HEK293 (cell line): Measurements from ENCODE around the gene RASSF5.

Experiments
- CTCF ChIA-PET: fragments of 350-600 bp; formaldehyde crosslinking; extraction: SDS; loops from one replicate; lab custom pipeline; 2021; ENCODE audit warnings: antibody characterized with exemption; lab: Yijun Ruan, JAX
- POLR2A ChIA-PET: fragments of 300-600 bp; formaldehyde crosslinking; extraction: SDS; loops from one replicate; lab custom pipeline; 2020; ENCODE audit warnings: antibody characterized with exemption, inconsistent platforms; lab: Yijun Ruan, JAX
- H3K27ac ChIP-seq: fragments of 200-500 bp; sonication (Bioruptor generic); 2 replicates; pipeline ENCODE4 v1.5.1; 2014; ENCODE audit warnings: low read depth, low read length, control low read depth, inconsistent platforms; ENCODE audit errors: extremely low read depth
- H3K36me3 ChIP-seq, 2 experiments: fragments of 200-500 bp in 1 of 2; sonication (Bioruptor generic) in 1 of 2; 1 replicate in 1 of 2; 2 replicates in 1 of 2; pipeline ENCODE4 v1.5.1; 2014 to 2017; ENCODE audit warnings: inconsistent platforms in 2 of 2, low read length in 2 of 2; ENCODE audit not compliant: control insufficient read depth in 2 of 2, insufficient read depth in 1 of 2
- H3K4me1 ChIP-seq: fragments of 200-500 bp; sonication (Bioruptor generic); 2 replicates; pipeline ENCODE4 v1.5.1; 2014; ENCODE audit warnings: mild to moderate bottlenecking, low read length, inconsistent platforms; ENCODE audit not compliant: control insufficient read depth, insufficient read depth
- H3K4me3 ChIP-seq: 2 replicates; pipeline ENCODE4 v1.5.1; 2011; ENCODE audit warnings: low read depth, mild to moderate bottlenecking, control low read depth, low read length, moderate library complexity
- H3K9me3 ChIP-seq: fragments of 200-500 bp; sonication (Bioruptor generic); 2 replicates; pipeline ENCODE4 v1.5.1; 2014; ENCODE audit warnings: low read depth, low read length, inconsistent platforms; ENCODE audit not compliant: control insufficient read depth, insufficient read depth
- CTCF ChIP-seq: fragments of 450-650 bp; formaldehyde crosslinking; IDR thresholded peaks from 2 replicates; pipeline ENCODE4 v1.5.1; 2016; ENCODE audit warnings: missing biosample characterization, missing genetic modification characterization
- KLF7 ChIP-seq: fragments of 450-650 bp; formaldehyde crosslinking; IDR thresholded peaks from 2 replicates; pipeline ENCODE4 v1.5.1; 2016; ENCODE audit warnings: missing biosample characterization, missing genetic modification characterization, borderline replicate concordance
- PRDM6 ChIP-seq: fragments of 450-650 bp; formaldehyde crosslinking; IDR thresholded peaks from 2 replicates; pipeline ENCODE4 v1.5.1; 2017; ENCODE audit warnings: missing biosample characterization, missing genetic modification characterization
- SCRT1 ChIP-seq: fragments of 450-650 bp; formaldehyde crosslinking; IDR thresholded peaks from 2 replicates; pipeline ENCODE4 v1.5.1; 2016; ENCODE audit warnings: missing biosample characterization, missing genetic modification characterization, borderline replicate concordance
- SCRT2 ChIP-seq: fragments of 450-650 bp; formaldehyde crosslinking; IDR thresholded peaks from 2 replicates; pipeline ENCODE4 v1.5.1; 2016; ENCODE audit warnings: missing biosample characterization, missing genetic modification characterization
- SETDB1 ChIP-seq: IDR thresholded peaks from one replicate; pipeline ENCODE4 v1.6.1; 2017; ENCODE audit warnings: mild to moderate bottlenecking, low read length, moderate library complexity, mixed read lengths; ENCODE audit not compliant: insufficient read length
- TRIM28 ChIP-seq: IDR thresholded peaks from 2 replicates; pipeline ENCODE4 v1.6.1; 2011; ENCODE audit warnings: low read length, control low read depth, borderline replicate concordance
- ZBTB48 ChIP-seq: fragments of 450-650 bp; formaldehyde crosslinking; IDR thresholded peaks from 2 replicates; pipeline ENCODE4 v1.5.1; 2016; ENCODE audit warnings: missing biosample characterization, missing genetic modification characterization
- ZBTB7A ChIP-seq: fragments of 450-650 bp; formaldehyde crosslinking; IDR thresholded peaks from 2 replicates; pipeline ENCODE4 v1.5.1; 2016; ENCODE audit warnings: low read depth, missing biosample characterization, missing genetic modification characterization
- ZEB2 ChIP-seq: fragments of 450-650 bp; formaldehyde crosslinking; IDR thresholded peaks from 2 replicates; pipeline ENCODE4 v1.5.1; 2016; ENCODE audit warnings: missing biosample characterization, missing genetic modification characterization
- ZIC2 ChIP-seq: fragments of 450-650 bp; formaldehyde crosslinking; IDR thresholded peaks from 2 replicates; pipeline ENCODE4 v1.5.1; 2016; ENCODE audit warnings: missing biosample characterization, missing genetic modification characterization
- ZNF133 ChIP-seq: fragments of 450-650 bp; formaldehyde crosslinking; IDR thresholded peaks from 2 replicates; pipeline ENCODE4 v1.5.1; 2016; ENCODE audit warnings: missing biosample characterization, missing genetic modification characterization
- ZNF146 ChIP-seq: fragments of 450-650 bp; formaldehyde crosslinking; IDR thresholded peaks from 2 replicates; pipeline ENCODE4 v1.5.1; 2016; ENCODE audit warnings: missing biosample characterization, missing genetic modification characterization
- ZNF266 ChIP-seq: fragments of 450-650 bp; formaldehyde crosslinking; IDR thresholded peaks from 2 replicates; pipeline ENCODE4 v1.5.1; 2016; ENCODE audit warnings: missing biosample characterization, missing genetic modification characterization, low read depth
- ZNF423 ChIP-seq: fragments of 450-650 bp; formaldehyde crosslinking; IDR thresholded peaks from 2 replicates; pipeline ENCODE4 v1.5.1; 2016; ENCODE audit warnings: missing biosample characterization, missing genetic modification characterization
- ZNF548 ChIP-seq: fragments of 450-650 bp; formaldehyde crosslinking; IDR thresholded peaks from 2 replicates; pipeline ENCODE4 v1.5.1; 2016; ENCODE audit warnings: missing biosample characterization, missing genetic modification characterization
- ZNF623 ChIP-seq: fragments of 450-650 bp; formaldehyde crosslinking; IDR thresholded peaks from 2 replicates; pipeline ENCODE4 v1.5.1; 2016; ENCODE audit warnings: missing biosample characterization, missing genetic modification characterization
- ZNF654 ChIP-seq: fragments of 450-650 bp; formaldehyde crosslinking; IDR thresholded peaks from 2 replicates; pipeline ENCODE4 v1.5.1; 2016; ENCODE audit warnings: low read depth, missing biosample characterization, missing genetic modification characterization
- TF ChIP-seq, protein P1 (sequence below): fragments of 450-650 bp; formaldehyde crosslinking; IDR thresholded peaks from 2 replicates; pipeline ENCODE4 v1.5.1; 2016; ENCODE audit warnings: missing biosample characterization, missing genetic modification characterization, low read depth
- TF ChIP-seq, protein P2 (sequence below): fragments of 450-650 bp; formaldehyde crosslinking; IDR thresholded peaks from 2 replicates; pipeline ENCODE4 v1.5.1; 2017; ENCODE audit warnings: missing biosample characterization, missing genetic modification characterization
- TF ChIP-seq, protein P3 (sequence below): fragments of 450-650 bp; formaldehyde crosslinking; conservative IDR thresholded peaks from 2 replicates; pipeline ENCODE4 v1.5.1; 2016; ENCODE audit warnings: low read depth, missing biosample characterization, missing genetic modification characterization

Gene RASSF5

GRCh38 chr1:206541236-206541833 is 34.0 kb downstream of the RASSF5 start:
- no peak overlapping the region for H3K27ac ChIP-seq
- no peak for TF ChIP-seq SETDB1
- TF ChIP-seq KLF7: no peak
- TF ChIP-seq ZNF146 (tag by site-specific recombination): no peak
- no peak for TF ChIP-seq ZNF266 (tag by site-specific recombination)
- TF ChIP-seq ZBTB7A (tag by site-specific recombination): no peak
- TF ChIP-seq ZNF423 (tag by site-specific recombination): no peak
- no peak for TF ChIP-seq PRDM6 (tag by site-specific recombination)
- no peak for TF ChIP-seq TRIM28
- TF ChIP-seq, protein P1, sequence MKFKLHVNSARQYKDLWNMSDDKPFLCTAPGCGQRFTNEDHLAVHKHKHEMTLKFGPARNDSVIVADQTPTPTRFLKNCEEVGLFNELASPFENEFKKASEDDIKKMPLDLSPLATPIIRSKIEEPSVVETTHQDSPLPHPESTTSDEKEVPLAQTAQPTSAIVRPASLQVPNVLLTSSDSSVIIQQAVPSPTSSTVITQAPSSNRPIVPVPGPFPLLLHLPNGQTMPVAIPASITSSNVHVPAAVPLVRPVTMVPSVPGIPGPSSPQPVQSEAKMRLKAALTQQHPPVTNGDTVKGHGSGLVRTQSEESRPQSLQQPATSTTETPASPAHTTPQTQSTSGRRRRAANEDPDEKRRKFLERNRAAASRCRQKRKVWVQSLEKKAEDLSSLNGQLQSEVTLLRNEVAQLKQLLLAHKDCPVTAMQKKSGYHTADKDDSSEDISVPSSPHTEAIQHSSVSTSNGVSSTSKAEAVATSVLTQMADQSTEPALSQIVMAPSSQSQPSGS: no peak
- TF ChIP-seq, protein P2, sequence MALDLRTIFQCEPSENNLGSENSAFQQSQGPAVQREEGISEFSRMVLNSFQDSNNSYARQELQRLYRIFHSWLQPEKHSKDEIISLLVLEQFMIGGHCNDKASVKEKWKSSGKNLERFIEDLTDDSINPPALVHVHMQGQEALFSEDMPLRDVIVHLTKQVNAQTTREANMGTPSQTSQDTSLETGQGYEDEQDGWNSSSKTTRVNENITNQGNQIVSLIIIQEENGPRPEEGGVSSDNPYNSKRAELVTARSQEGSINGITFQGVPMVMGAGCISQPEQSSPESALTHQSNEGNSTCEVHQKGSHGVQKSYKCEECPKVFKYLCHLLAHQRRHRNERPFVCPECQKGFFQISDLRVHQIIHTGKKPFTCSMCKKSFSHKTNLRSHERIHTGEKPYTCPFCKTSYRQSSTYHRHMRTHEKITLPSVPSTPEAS (tag by site-specific recombination): no peak
- TF ChIP-seq ZNF133 (tag by site-specific recombination): no peak
- POLR2A ChIA-PET: no interaction called here
- CTCF ChIA-PET: interaction anchor here (0.6 to 6.5 kb wide), 9 partner anchors 10 to 126 kb away, joined by 3 to 94 read pairs (median 4); partner anchors contain the start of gene RASSF5
- H3K4me1 ChIP-seq: no peaks in the 10 kb centered on the region
- H3K36me3 ChIP-seq: no peaks in the 10 kb centered on the region
- no peak overlapping the region for H3K4me3 ChIP-seq
- no peaks in the 10 kb centered on the region for H3K9me3 ChIP-seq

DNA sequence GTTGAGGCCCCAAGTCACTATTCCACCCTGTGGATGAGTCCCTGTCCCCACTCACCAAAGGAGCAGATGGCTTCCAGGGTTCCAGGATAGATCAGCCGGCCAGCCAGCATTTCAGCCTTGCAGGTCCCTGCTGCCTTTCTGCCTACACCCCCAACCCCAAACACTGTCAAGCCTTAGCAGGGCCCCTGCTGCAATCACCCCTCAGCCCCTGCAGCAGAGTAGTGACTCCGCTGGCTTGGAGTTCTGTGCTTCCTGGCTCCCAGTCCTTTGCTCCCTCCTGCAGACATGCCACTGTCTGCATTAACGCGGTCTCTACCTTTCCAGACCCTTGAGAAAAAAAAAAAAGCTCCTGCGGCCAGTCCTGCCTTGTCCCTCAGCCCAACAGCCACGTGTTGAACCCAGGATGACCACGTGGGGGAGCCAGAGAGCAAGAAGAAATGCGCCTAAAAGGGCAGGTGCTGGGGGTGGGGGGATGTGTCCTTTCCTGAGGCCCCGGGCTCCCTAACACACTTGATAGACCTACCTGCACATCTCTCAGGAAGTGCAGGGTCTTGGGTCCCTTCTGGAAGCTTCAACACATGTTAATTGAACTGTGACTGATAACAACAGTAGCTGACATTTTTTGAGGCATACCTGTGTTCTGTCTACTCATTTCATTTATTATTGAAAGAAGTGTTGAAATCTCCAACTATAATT is 37.4 kb downstream of the RASSF5 start:
- H3K36me3 ChIP-seq: no peaks in the 10 kb centered on the region
- no peaks in the 10 kb centered on the region for H3K4me1 ChIP-seq
- ChIA-PET POLR2A (no interaction called here), CTCF (interaction anchor here (0.6 to 6.5 kb wide), 49 partner anchors 8 to 823 kb away, joined by 3 to 94 read pairs (median 4); partner anchors contain the start of genes DYRK3 and RASSF5)
- no peak overlapping the region for H3K27ac ChIP-seq
- no peak for TF ChIP-seq ZNF548 (tag by site-specific recombination)
- peak; percentile 84 for TF ChIP-seq SCRT1
- no peak for TF ChIP-seq ZNF623
- TF ChIP-seq ZBTB48 (tag by site-specific recombination): peak; percentile 46; the same call in 1 of the 2 replicates
- TF ChIP-seq ZEB2 (tag by site-specific recombination): 0 out of 2 replicates have a peak, but pooled peaks have one; percentile 23
- TF ChIP-seq SCRT2: peak; percentile 59; the same call in 1 of the 2 replicates
- peak; percentile 69 for TF ChIP-seq ZNF654 (tag by site-specific recombination)
- peak; percentile 52; the same call in 1 of the 2 replicates for TF ChIP-seq CTCF (tag by site-specific recombination)
- TF ChIP-seq ZIC2 (tag by site-specific recombination): no peak
- TF ChIP-seq, protein P3, sequence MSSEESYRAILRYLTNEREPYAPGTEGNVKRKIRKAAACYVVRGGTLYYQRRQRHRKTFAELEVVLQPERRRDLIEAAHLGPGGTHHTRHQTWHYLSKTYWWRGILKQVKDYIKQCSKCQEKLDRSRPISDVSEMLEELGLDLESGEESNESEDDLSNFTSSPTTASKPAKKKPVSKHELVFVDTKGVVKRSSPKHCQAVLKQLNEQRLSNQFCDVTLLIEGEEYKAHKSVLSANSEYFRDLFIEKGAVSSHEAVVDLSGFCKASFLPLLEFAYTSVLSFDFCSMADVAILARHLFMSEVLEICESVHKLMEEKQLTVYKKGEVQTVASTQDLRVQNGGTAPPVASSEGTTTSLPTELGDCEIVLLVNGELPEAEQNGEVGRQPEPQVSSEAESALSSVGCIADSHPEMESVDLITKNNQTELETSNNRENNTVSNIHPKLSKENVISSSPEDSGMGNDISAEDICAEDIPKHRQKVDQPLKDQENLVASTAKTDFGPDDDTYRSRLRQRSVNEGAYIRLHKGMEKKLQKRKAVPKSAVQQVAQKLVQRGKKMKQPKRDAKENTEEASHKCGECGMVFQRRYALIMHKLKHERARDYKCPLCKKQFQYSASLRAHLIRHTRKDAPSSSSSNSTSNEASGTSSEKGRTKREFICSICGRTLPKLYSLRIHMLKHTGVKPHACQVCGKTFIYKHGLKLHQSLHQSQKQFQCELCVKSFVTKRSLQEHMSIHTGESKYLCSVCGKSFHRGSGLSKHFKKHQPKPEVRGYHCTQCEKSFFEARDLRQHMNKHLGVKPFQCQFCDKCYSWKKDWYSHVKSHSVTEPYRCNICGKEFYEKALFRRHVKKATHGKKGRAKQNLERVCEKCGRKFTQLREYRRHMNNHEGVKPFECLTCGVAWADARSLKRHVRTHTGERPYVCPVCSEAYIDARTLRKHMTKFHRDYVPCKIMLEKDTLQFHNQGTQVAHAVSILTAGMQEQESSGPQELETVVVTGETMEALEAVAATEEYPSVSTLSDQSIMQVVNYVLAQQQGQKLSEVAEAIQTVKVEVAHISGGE: no peak
- no peak overlapping the region for H3K4me3 ChIP-seq
- H3K9me3 ChIP-seq: no peaks in the 10 kb centered on the region
